OCI-LY7 (cell line): ENCODE measurements around the gene C9orf50. TPM values are rescaled to one million over a fixed set of nuclear protein-coding genes. Genes with fewer than 3 reads are reported as not detected.

Source experiments
- BruUV-seq: library from RNA; stranded (reverse); fragments of 400-500 nt; replicated peaks from 2 replicates; lab custom pipeline; 2021; lab: Mats Ljungman, UMichigan
- CTCF ChIA-PET: fragments of 300-600 bp; sonication (Branson Sonifier 250); formaldehyde crosslinking; loops from one replicate; lab custom pipeline; 2022; ENCODE audit warnings: antibody characterized with exemption; ENCODE audit not compliant: unreplicated experiment; lab: Charles Lee
- POLR2A ChIA-PET: fragments of 300-600 bp; sonication (Branson Sonifier 250); formaldehyde crosslinking; loops from one replicate; lab custom pipeline; 2022; ENCODE audit warnings: antibody characterized with exemption; lab: Charles Lee
- DNase-seq: peaks from one replicate; pipeline ENCODE4 v3.0.0-alpha.2; 2015; ENCODE audit warnings: low spot score
- H2AFZ ChIP-seq: fragments of 200-600 bp; sonication (generic), shearing (Covaris generic); 2 replicates; pipeline ENCODE4 v1.6.1; 2014; ENCODE audit warnings: mild to moderate bottlenecking, antibody characterized with exemption, low read length, moderate library complexity
- H3K27ac ChIP-seq: fragments of 200-600 bp; sonication (generic); 2 replicates; pipeline ENCODE4 v1.5.1; 2014; ENCODE audit warnings: mixed run types, low read depth, mild to moderate bottlenecking, moderate library complexity, low read length, inconsistent platforms; ENCODE audit not compliant: poor library complexity, severe bottlenecking
- H3K36me3 ChIP-seq: fragments of 200-600 bp; sonication (generic); 2 replicates; pipeline ENCODE4 v1.6.1; 2014; ENCODE audit warnings: mild to moderate bottlenecking, antibody characterized with exemption, low read length, moderate library complexity, mixed read lengths; ENCODE audit not compliant: insufficient read depth
- H3K4me1 ChIP-seq: fragments of 200-600 bp; sonication (generic); 2 replicates; pipeline ENCODE4 v1.5.1; 2014; ENCODE audit warnings: mild to moderate bottlenecking, low read length; ENCODE audit not compliant: insufficient read depth, poor library complexity, severe bottlenecking
- H3K4me2 ChIP-seq: fragments of 200-600 bp; sonication (generic); 2 replicates; pipeline ENCODE4 v1.6.1; 2014; ENCODE audit warnings: mild to moderate bottlenecking, low read length
- H3K4me3 ChIP-seq: fragments of 200-600 bp; sonication (generic); 2 replicates; pipeline ENCODE4 v1.5.1; 2014; ENCODE audit warnings: mild to moderate bottlenecking, low read depth, low read length; ENCODE audit not compliant: poor library complexity, severe bottlenecking
- H3K79me2 ChIP-seq: fragments of 200-600 bp; sonication (generic); 2 replicates; pipeline ENCODE4 v1.6.1; 2016; ENCODE audit warnings: low read depth, mild to moderate bottlenecking, low read length, moderate library complexity, mixed read lengths; ENCODE audit not compliant: insufficient read depth
- H3K9me2 ChIP-seq: fragments of 200-600 bp; sonication (generic); 2 replicates; pipeline ENCODE4 v1.6.1; 2016; ENCODE audit warnings: mild to moderate bottlenecking, low read length, mixed read lengths; ENCODE audit not compliant: insufficient read depth
- H3K9me3 ChIP-seq: fragments of 200-600 bp; sonication (generic); 2 replicates; pipeline ENCODE4 v1.6.1; 2014; ENCODE audit warnings: mild to moderate bottlenecking, mixed run types, low read length, mixed read lengths
- H4K20me1 ChIP-seq: fragments of 200-600 bp; sonication (generic); 2 replicates; pipeline ENCODE4 v1.6.1; 2014; ENCODE audit warnings: mild to moderate bottlenecking, antibody characterized with exemption, low read length, moderate library complexity, mixed read lengths; ENCODE audit not compliant: insufficient read depth
- CTCF ChIP-seq: fragments of 200-600 bp; sonication (generic); conservative IDR thresholded peaks from 2 replicates; pipeline ENCODE4 v1.5.1; 2014; ENCODE audit warnings: mild to moderate bottlenecking, antibody characterized with exemption, low read length, moderate library complexity, mixed read lengths
- EZH2phosphoT487 ChIP-seq: fragments of 200-600 bp; sonication (generic); IDR thresholded peaks from 2 replicates; pipeline ENCODE4 v1.6.1; 2018; ENCODE audit warnings: low read depth, borderline replicate concordance, mild to moderate bottlenecking, mixed run types, antibody characterized with exemption, low read length, moderate library complexity, mixed read lengths
- intact Hi-C: fragments of 100-400 bp; cut with micrococcal nuclease; formaldehyde crosslinking; loops from one replicate; pipeline ENCODE4 v1.10.0; 2022; ENCODE audit not compliant: unreplicated experiment
- total RNA-seq, 2 experiments: library from RNA; depleted of rRNA in 1 of 2; stranded (reverse); fragments of >200 nt in 1 of 2; shearing (Covaris generic) in 1 of 2; gene quantifications; 2 replicates each; pipeline ENCODE4 v1.2.3, GENCODE V29; 2014 to 2022

Gene C9orf50
- total RNA-seq, 2 experiments from 2014 or later: not detected

- ChIA-PET POLR2A (no interaction called here), CTCF (interaction anchor here (0.6 to 0.7 kb wide), 2 partner anchors 11 to 329 kb away, joined by 3 read pairs; no protein-coding TSS in a partner anchor)
- BruUV-seq: no TSS peak
- intact Hi-C loops: no loop called here
- no peak for TF ChIP-seq EZH2phosphoT487
- no peak for TF ChIP-seq CTCF
- H3K4me1 ChIP-seq: peaks cover 37% of the 10 kb centered on the region
- no peak for DNase-seq
- no peak overlapping the region for H3K27ac ChIP-seq
- H2AFZ ChIP-seq: 0 out of 2 replicates have a peak overlapping the region, but pooled peaks have one; percentile 26
- no peaks in the 10 kb centered on the region for H3K9me2 ChIP-seq
- no peak overlapping the region for H3K4me2 ChIP-seq
- H4K20me1 ChIP-seq: no peaks in the 10 kb centered on the region
- no peaks in the 10 kb centered on the region for H3K79me2 ChIP-seq
- no peak overlapping the region for H3K4me3 ChIP-seq
- no peaks in the 10 kb centered on the region for H3K9me3 ChIP-seq
- H3K36me3 ChIP-seq: no peaks in the 10 kb centered on the region
These were observed 34.7 kb downstream of the C9orf50 start for GRCh38 chr9:129586245-129586644.

DNA sequence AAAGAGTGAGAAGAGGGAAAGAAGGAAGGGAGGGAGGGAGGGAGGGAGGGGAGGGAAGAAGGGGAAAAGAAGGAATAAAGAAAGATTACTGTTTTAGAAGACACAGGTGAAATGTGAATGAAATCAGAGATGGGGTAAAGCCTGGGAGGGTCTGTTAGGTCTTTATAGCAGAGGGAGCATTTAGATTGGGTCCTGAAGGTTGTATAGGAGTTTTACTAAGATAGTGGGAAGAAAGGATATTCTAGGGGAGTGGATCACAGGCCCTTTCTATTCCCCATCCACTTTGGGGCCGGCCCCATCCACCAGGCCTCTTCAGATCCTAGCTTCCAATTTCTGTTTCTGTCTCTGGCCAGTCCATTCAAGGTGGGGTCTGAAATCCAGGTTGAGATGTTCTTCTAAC is 35.5 kb downstream of the C9orf50 start:
- Histone ChIP-seq H3K36me3 (no peaks in the 10 kb centered on the region), H2AFZ (no peak overlapping the region), H3K4me2 (no peak overlapping the region), H3K4me3 (no peak overlapping the region), H3K79me2 (no peaks in the 10 kb centered on the region), H3K9me2 (no peaks in the 10 kb centered on the region), H4K20me1 (no peaks in the 10 kb centered on the region), H3K27ac (no peak overlapping the region), H3K4me1 (peaks cover 46% of the 10 kb centered on the region), H3K9me3 (no peaks in the 10 kb centered on the region)
- POLR2A ChIA-PET: interaction anchor here (0.8 kb wide), 1 partner anchor 407 kb away, joined by 4 read pairs; no protein-coding TSS in a partner anchor
- TF ChIP-seq EZH2phosphoT487: no peak
- no peak for TF ChIP-seq CTCF
- BruUV-seq: no TSS peak
- no peak for DNase-seq
- CTCF ChIA-PET: no interaction called here
- intact Hi-C loops: no loop called here

- no peaks in the 10 kb centered on the region for H3K9me3 ChIP-seq
- H3K79me2 ChIP-seq: no peaks in the 10 kb centered on the region
- peak overlapping the region; percentile 92 for H2AFZ ChIP-seq
- ChIA-PET CTCF (no interaction called here), POLR2A (interaction anchor here (0.6 to 1.0 kb wide), 3 partner anchors 16 to 243 kb away, joined by 3 to 7 read pairs (median 4); partner anchors contain the start of gene NTMT1)
- BruUV-seq: no TSS peak
- peak; percentile 91 for DNase-seq
- intact Hi-C loops: no loop called here
- H3K4me2 ChIP-seq: peak overlapping the region; percentile 31
- TF ChIP-seq EZH2phosphoT487 (no peak), CTCF (0 out of 2 replicates have a peak, but pooled peaks have one; percentile 31)
- H3K36me3 ChIP-seq: no peaks in the 10 kb centered on the region
- H3K4me3 ChIP-seq: peak overlapping the region; percentile 7
- H3K4me1 ChIP-seq: peaks cover 56% of the 10 kb centered on the region
- no peaks in the 10 kb centered on the region for H4K20me1 ChIP-seq
- no peak overlapping the region for H3K27ac ChIP-seq
- H3K9me2 ChIP-seq: no peaks in the 10 kb centered on the region
These were observed 36.8 kb downstream of the C9orf50 start for GRCh38 chr9:129584136-129584535.
